T1000 (cell line): ENCODE measurements around the gene MUC5B.
"Not testable (repeated sequence)": the region's sequence is repeated elsewhere in the genome, so short reads cannot be mapped to it uniquely, and the experiment has no call there.

Source experiments
- DNase-seq: peaks from one replicate; lab custom pipeline; 2025; ENCODE audit warnings: mixed read lengths; lab: John Stamatoyannopoulos, UW

MUC5B gene

GRCh38 chr11:1222491-1223345 lies at the start of gene MUC5B:
Gene MUC5B, plus strand, starts transcription at chr11:1223066. Its CDS starts 58 bp downstream, at chr11:1223124.
- no peak for DNase-seq

GRCh38 chr11:1173396-1173795 lies 49.5 kb upstream of the MUC5B start:
- not testable (repeated sequence) for DNase-seq

GRCh38 chr11:1174441-1175370 lies 48.2 kb upstream of the MUC5B start:
- no peak for DNase-seq

- no peak for DNase-seq
These were observed 47.2 kb upstream of the MUC5B start for GRCh38 chr11:1175461-1176223.

- no peak for DNase-seq
These were observed 46.4 kb upstream of the MUC5B start for GRCh38 chr11:1176224-1177019.

GRCh38 chr11:1177020-1177770 lies 45.7 kb upstream of the MUC5B start:
- no peak for DNase-seq

- no peak for DNase-seq
These were observed 45.1 kb upstream of the MUC5B start for GRCh38 chr11:1177771-1178090.

- DNase-seq, result no peak
These were observed 44.5 kb upstream of the MUC5B start for GRCh38 chr11:1178201-1178885.

GRCh38 chr11:1178906-1179305 lies 44.0 kb upstream of the MUC5B start:
- no peak for DNase-seq

GRCh38 chr11:1179641-1180040 lies 43.2 kb upstream of the MUC5B start:
- DNase-seq, result no peak

- no peak for DNase-seq
These were observed 42.7 kb upstream of the MUC5B start for GRCh38 chr11:1180171-1180570.

- no peak for DNase-seq
These were observed 41.9 kb upstream of the MUC5B start for GRCh38 chr11:1180947-1181391.

- no peak for DNase-seq
These were observed 41.4 kb upstream of the MUC5B start for GRCh38 chr11:1181420-1181819.

- DNase-seq, result no peak
These were observed 40.9 kb upstream of the MUC5B start for GRCh38 chr11:1181853-1182535.

- not testable (repeated sequence) for DNase-seq
These were observed 38.7 kb upstream of the MUC5B start for GRCh38 chr11:1184139-1184538.

GRCh38 chr11:1188451-1189130 lies 34.3 kb upstream of the MUC5B start:
- not testable (repeated sequence) for DNase-seq

GRCh38 chr11:1189816-1190215 lies 33.0 kb upstream of the MUC5B start:
- not testable (repeated sequence) for DNase-seq

GRCh38 chr11:1191786-1192470 lies 30.9 kb upstream of the MUC5B start:
- not testable (repeated sequence) for DNase-seq
